AG09319 (cell line): ENCODE results near the gene IGFBP5.

Source experiments
- DNase-seq: peaks from one replicate; pipeline ENCODE4 v3.0.0-alpha.2; 2010; ENCODE audit warnings: low read depth; ENCODE audit errors: extremely low read depth
- TF ChIP-seq, protein P1 (sequence below): IDR thresholded peaks from 2 replicates; pipeline ENCODE4 v1.5.1; 2011; ENCODE audit warnings: low read depth, mild to moderate bottlenecking, inconsistent platforms, low read length, moderate library complexity

Gene IGFBP5

DNA sequence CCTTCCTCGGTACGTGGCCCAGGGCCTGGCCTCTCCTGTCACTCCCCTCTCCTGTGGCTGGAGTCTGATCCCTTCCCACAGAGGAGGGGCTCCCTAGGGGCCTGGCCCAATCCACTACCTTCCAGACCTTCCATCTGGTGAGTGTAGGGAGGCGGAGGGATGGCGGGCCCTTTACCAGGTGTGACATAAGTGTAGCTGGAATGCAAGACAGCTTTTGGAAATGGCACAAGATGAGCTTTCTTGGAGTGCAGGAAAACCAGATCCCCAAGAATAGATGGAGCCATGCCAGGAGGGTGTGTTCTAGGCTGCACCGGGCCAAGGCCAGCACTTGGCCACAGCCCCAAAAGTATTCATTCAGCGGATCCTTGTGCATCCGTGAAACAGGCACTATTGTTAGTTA, 30.1 kb downstream of the IGFBP5 start:
- TF ChIP-seq, protein P1, sequence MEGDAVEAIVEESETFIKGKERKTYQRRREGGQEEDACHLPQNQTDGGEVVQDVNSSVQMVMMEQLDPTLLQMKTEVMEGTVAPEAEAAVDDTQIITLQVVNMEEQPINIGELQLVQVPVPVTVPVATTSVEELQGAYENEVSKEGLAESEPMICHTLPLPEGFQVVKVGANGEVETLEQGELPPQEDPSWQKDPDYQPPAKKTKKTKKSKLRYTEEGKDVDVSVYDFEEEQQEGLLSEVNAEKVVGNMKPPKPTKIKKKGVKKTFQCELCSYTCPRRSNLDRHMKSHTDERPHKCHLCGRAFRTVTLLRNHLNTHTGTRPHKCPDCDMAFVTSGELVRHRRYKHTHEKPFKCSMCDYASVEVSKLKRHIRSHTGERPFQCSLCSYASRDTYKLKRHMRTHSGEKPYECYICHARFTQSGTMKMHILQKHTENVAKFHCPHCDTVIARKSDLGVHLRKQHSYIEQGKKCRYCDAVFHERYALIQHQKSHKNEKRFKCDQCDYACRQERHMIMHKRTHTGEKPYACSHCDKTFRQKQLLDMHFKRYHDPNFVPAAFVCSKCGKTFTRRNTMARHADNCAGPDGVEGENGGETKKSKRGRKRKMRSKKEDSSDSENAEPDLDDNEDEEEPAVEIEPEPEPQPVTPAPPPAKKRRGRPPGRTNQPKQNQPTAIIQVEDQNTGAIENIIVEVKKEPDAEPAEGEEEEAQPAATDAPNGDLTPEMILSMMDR: no peak
- DNase-seq: no peak

DNA sequence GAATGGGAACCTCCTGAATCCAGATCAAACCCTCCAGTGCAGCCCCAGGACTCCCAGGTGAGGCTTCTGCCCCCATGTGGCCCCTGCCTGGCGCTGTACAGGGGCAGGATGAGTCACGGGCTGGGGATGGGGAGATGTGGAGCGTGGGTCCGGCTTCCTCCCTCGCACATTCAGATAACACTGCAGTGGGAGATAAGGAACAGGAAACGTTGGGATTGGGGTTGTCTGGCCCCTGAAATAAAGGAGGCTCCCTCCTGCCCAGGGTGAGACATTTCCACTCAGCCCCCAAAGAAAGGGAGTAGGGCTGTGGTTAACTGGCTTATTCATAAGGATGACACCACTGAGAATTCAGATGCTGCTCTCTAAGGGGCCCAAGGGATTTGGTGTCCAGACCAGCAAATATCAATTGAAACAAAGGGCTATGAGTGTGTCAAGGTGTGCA, 30.7 kb downstream of the IGFBP5 start:
- DNase-seq: no peak
- TF ChIP-seq, protein P1: peak; percentile 15

DNA sequence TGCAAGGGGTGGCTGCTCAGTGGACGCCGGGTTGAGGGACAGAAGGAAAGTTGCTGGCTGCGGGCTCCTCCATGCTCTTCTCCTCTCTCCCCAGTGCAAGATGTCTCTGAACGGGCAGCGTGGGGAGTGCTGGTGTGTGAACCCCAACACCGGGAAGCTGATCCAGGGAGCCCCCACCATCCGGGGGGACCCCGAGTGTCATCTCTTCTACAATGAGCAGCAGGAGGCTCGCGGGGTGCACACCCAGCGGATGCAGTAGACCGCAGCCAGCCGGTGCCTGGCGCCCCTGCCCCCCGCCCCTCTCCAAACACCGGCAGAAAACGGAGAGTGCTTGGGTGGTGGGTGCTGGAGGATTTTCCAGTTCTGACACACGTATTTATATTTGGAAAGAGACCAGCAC, 31.5 kb downstream of the IGFBP5 start:
- no peak for DNase-seq
- TF ChIP-seq, protein P1: no peak

DNA sequence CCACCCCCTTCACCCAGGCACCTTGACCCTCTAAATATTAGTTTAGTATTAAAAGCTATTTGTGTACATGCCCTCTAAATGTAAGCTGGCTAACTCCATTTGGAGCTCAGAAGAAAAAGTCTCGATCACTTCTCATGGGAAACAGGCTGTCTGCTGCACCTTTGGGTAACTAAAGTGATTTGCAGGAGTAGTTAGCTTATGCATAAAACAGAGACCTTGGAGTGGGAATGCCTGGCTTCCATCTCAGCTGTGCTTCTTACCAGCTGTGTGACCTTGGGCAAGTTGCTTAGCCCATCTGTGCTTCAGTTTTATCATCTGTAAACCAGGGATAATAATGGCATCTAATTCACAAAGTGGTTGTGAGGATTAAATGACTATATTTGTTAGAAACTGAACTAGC, 32.2 kb downstream of the IGFBP5 start:
- no peak for DNase-seq
- TF ChIP-seq, protein P1: no peak

DNA sequence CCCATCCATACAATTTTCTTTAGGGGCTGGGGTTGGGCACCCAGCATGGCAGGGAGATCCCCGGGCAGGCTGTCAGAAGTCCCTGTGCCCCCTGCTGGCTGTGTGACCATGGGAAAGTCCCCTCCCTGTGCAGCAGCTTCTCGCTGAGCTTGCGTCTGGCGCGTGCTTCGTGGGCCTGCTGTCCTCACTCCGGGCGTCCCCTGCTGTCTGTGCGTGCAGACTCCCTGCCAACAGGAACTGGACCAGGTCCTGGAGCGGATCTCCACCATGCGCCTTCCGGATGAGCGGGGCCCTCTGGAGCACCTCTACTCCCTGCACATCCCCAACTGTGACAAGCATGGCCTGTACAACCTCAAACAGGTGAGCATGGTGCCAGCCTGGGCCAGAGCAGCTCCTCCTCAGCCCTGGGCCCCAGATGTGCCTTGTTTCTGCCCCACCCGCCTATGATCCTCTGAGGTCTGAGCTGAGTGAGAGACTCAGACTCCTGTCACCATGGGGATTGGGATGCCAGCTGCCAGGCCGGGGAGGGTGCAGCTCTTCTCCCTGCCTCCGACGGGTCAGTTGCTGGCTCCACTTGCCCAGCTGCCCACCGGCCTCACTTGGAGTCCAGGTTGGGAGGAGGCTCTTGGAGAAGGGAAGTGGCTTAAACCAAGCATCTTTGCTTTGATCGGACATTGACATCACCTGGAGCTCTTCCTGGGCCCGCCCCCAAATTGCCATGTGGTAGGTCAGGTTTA, 33.5 kb downstream of the IGFBP5 start:
- no peak for DNase-seq
- TF ChIP-seq, protein P1: peak; percentile 30

DNA sequence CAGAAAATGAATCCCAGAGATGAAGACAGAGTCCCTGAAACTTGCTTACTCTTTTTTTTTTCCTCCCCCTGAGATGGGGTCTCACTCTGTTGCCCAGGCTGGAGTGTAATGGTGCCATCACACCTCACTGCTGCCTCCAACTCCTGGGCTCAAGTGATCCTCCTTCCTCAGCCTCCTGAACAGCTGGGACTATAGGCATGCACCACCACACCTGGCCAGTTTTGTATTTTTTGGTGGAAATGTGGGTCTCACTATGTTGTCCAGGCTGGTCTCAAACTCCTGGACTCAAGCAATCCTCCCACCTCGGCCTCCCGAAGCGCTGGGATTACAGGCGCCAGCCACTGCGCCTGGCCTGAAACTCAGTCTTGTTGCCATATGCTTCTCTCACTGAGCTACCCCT, 34.3 kb downstream of the IGFBP5 start:
- TF ChIP-seq, protein P1: no peak
- no peak for DNase-seq

DNA sequence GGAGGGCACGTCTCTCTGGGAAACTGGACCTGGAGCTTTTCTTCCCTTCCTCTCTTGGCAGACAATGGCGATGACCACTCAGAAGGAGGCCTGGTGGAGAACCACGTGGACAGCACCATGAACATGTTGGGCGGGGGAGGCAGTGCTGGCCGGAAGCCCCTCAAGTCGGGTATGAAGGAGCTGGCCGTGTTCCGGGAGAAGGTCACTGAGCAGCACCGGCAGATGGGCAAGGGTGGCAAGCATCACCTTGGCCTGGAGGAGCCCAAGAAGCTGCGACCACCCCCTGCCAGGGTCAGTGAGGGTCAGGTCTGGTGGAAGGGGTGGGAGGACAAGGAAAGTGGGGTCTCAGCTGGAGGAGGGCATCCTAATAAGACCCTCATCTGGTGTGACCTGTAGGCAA, 34.9 kb downstream of the IGFBP5 start:
- TF ChIP-seq, protein P1: no peak
- no peak for DNase-seq
